T-helper 2 cell (primary cell): Measurements from ENCODE around the gene STARD10.

Source experiments
- DNase-seq, 5 experiments: peaks; one replicate each; pipeline versions ENCODE4 v3.0.0 to v3.0.0-alpha.2; 2012 to 2022
- total RNA-seq, 2 donors: gene quantifications; one replicate each; lab custom pipeline; 2026; lab: John Stamatoyannopoulos, UW

STARD10 gene
- total RNA-seq: 4.8 to 5.6 reads per million in 2 donors

GRCh38 chr11:72793425-72794367 is at the start of gene STARD10:
STARD10 (minus strand) TSS chr11:72794047; CDS start chr11:72781181, 12,866 bp downstream.
- peak; percentile 86 to 95 (median 90) for DNase-seq

- no peak for DNase-seq
Observed at GRCh38 chr11:72842653-72843330, 48.9 kb upstream of the STARD10 start.

- no peak for DNase-seq
Observed at GRCh38 chr11:72842126-72842525, 48.3 kb upstream of the STARD10 start.

- DNase-seq: peak in 1 of 5 experiments; percentile 35
Observed at GRCh38 chr11:72841397-72841796, 47.5 kb upstream of the STARD10 start.

GRCh38 chr11:72840780-72841179 is 46.9 kb upstream of the STARD10 start:
- DNase-seq: no peak

- no peak for DNase-seq
Observed at GRCh38 chr11:72838691-72839305, 45.0 kb upstream of the STARD10 start.

- no peak for DNase-seq
Observed at GRCh38 chr11:72836111-72836510, 42.3 kb upstream of the STARD10 start.

GRCh38 chr11:72834905-72835304 is 41.1 kb upstream of the STARD10 start:
- DNase-seq: no peak

- DNase-seq: no peak
Observed at GRCh38 chr11:72833811-72834493, 40.1 kb upstream of the STARD10 start.

GRCh38 chr11:72833083-72833733 is 39.4 kb upstream of the STARD10 start:
- DNase-seq: no peak

- DNase-seq: no peak
Observed at GRCh38 chr11:72832301-72833082, 38.6 kb upstream of the STARD10 start.

GRCh38 chr11:72831521-72832300 is 37.9 kb upstream of the STARD10 start:
- DNase-seq: peak in 3 of 5 experiments; percentile 40 to 51 (median 43)

GRCh38 chr11:72829884-72830533 is 36.2 kb upstream of the STARD10 start:
- no peak for DNase-seq

- no peak for DNase-seq
Observed at GRCh38 chr11:72829178-72829577, 35.3 kb upstream of the STARD10 start.

GRCh38 chr11:72828692-72829101 is 34.9 kb upstream of the STARD10 start:
- DNase-seq: no peak

GRCh38 chr11:72828081-72828567 is 34.3 kb upstream of the STARD10 start:
- no peak for DNase-seq

GRCh38 chr11:72827656-72828055 is 33.8 kb upstream of the STARD10 start:
- peak in 1 of 5 experiments; percentile 53 for DNase-seq

GRCh38 chr11:72826942-72827480 is 33.2 kb upstream of the STARD10 start:
- DNase-seq: no peak
